Activated B cell treated with CpG ODN at 0.5 μM for 24 hours (primary cell): Measurements from ENCODE around the gene SLC35F4. TPM values are rescaled to one million over a fixed set of nuclear protein-coding genes. Genes with fewer than 3 reads are reported as not detected.

Experiments
- ATAC-seq: fragments of 200-7000 bp; cut with Tn5 transposase; one replicate; pipeline ENCODE4 v1.10.0; 2021; ENCODE audit warnings: low read depth, mild to moderate bottlenecking, moderate library complexity
- CTCF ChIA-PET: fragments of 350-600 bp; sonication (Branson Sonifier 250); formaldehyde crosslinking; loops from one replicate; lab custom pipeline; 2021; ENCODE audit warnings: antibody characterized with exemption; lab: Charles Lee
- POLR2A ChIA-PET: fragments of 350-600 bp; sonication (Branson Sonifier 250); formaldehyde crosslinking; loops from one replicate; lab custom pipeline; 2021; ENCODE audit warnings: antibody characterized with exemption; lab: Charles Lee
- DNase-seq: peaks from one replicate; pipeline ENCODE4 v3.0.0; 2022
- H3K27ac Mint-ChIP-seq: one replicate; pipeline ENCODE4 v1.8.0; 2020; ENCODE audit warnings: mixed read lengths
- H3K27me3 Mint-ChIP-seq: one replicate; pipeline ENCODE4 v1.8.0; 2021; ENCODE audit warnings: mixed read lengths
- H3K36me3 Mint-ChIP-seq: one replicate; pipeline ENCODE4 v1.8.0; 2021; ENCODE audit warnings: low read depth, mixed read lengths
- H3K4me1 Mint-ChIP-seq: one replicate; pipeline ENCODE4 v1.8.0; 2021; ENCODE audit warnings: mixed read lengths
- H3K4me3 Mint-ChIP-seq: one replicate; pipeline ENCODE4 v1.8.0; 2020; ENCODE audit warnings: mild to moderate bottlenecking, mixed read lengths
- H3K9me3 Mint-ChIP-seq: one replicate; pipeline ENCODE4 v1.8.0; 2020; ENCODE audit warnings: mixed read lengths
- intact Hi-C: fragments of 100-400 bp; cut with micrococcal nuclease; formaldehyde crosslinking; loops from one replicate; pipeline ENCODE4 v1.15.1; 2024
- total RNA-seq: library from RNA; stranded (reverse); gene quantifications from 2 replicates; pipeline ENCODE4 v1.2.3, GENCODE V29; 2022
- TF ChIP-seq, protein P1 (sequence below): fragments of 200-600 bp; IDR thresholded peaks from one replicate; pipeline ENCODE4 v1.8.0; 2022; ENCODE audit warnings: antibody characterized with exemption, mild to moderate bottlenecking

The SLC35F4 gene
- total RNA-seq, 1 donor from 2014 or later = not detected

DNA sequence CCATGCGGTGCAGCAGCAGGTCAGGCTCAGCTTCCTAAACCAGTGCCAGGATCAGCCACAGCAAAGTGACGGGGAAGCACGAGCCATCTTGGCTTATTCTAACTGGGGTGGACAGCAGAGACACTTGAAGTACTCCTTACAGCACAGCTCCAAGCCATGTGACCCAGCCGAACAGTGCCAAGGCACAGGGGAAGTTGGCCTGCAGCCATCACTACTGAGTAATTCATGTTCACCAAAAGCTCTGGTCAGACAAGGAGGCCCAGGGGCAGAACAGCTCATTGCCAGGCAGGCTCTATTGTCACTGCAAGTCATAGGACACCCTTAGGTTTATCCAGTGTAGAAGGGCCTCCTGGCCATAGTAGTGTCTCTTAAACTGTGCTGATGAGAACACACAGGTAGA, 23.4 kb upstream of the SLC35F4 start:
- no peak overlapping the region for H3K27ac Mint-ChIP-seq
- ATAC-seq = no peak
- intact Hi-C loops = no loop called here
- no peak for DNase-seq
- H3K9me3 Mint-ChIP-seq = no peaks in the 10 kb centered on the region
- H3K27me3 Mint-ChIP-seq = peaks cover 7% of the 10 kb centered on the region
- TF ChIP-seq, protein P1, sequence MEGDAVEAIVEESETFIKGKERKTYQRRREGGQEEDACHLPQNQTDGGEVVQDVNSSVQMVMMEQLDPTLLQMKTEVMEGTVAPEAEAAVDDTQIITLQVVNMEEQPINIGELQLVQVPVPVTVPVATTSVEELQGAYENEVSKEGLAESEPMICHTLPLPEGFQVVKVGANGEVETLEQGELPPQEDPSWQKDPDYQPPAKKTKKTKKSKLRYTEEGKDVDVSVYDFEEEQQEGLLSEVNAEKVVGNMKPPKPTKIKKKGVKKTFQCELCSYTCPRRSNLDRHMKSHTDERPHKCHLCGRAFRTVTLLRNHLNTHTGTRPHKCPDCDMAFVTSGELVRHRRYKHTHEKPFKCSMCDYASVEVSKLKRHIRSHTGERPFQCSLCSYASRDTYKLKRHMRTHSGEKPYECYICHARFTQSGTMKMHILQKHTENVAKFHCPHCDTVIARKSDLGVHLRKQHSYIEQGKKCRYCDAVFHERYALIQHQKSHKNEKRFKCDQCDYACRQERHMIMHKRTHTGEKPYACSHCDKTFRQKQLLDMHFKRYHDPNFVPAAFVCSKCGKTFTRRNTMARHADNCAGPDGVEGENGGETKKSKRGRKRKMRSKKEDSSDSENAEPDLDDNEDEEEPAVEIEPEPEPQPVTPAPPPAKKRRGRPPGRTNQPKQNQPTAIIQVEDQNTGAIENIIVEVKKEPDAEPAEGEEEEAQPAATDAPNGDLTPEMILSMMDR = no peak
- ChIA-PET CTCF (no interaction called here), POLR2A (no interaction called here)
- no peak overlapping the region for H3K4me3 Mint-ChIP-seq
- H3K4me1 Mint-ChIP-seq = no peaks in the 10 kb centered on the region
- no peaks in the 10 kb centered on the region for H3K36me3 Mint-ChIP-seq

DNA sequence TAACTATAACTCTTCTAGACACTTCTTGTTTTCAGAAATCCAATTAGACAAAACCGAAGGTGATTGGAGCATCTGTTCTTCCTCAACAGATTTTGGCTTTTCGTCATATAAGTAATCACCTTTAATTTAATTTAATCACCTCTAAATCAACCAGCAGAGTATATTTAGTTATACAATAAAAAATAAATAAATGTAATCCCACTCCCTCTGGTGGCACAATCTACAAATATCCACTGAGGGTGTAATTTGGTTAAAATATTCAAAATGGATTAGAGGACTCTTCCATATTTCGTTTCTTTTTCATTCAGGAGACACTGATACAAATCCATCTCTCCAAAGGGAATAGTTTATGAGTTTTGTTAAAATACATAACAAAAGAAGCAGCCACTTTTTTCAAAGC, 18.3 kb upstream of the SLC35F4 start:
- no peak for ATAC-seq
- CTCF ChIA-PET = no interaction called here
- DNase-seq = no peak
- Mint-ChIP-seq H3K4me1 (no peaks in the 10 kb centered on the region), H3K9me3 (no peaks in the 10 kb centered on the region), H3K27me3 (peaks cover 12% of the 10 kb centered on the region), H3K36me3 (no peaks in the 10 kb centered on the region), H3K4me3 (no peak overlapping the region), H3K27ac (no peak overlapping the region)
- POLR2A ChIA-PET = no interaction called here
- TF ChIP-seq, protein P1 = no peak
- intact Hi-C loops = no loop called here

DNA sequence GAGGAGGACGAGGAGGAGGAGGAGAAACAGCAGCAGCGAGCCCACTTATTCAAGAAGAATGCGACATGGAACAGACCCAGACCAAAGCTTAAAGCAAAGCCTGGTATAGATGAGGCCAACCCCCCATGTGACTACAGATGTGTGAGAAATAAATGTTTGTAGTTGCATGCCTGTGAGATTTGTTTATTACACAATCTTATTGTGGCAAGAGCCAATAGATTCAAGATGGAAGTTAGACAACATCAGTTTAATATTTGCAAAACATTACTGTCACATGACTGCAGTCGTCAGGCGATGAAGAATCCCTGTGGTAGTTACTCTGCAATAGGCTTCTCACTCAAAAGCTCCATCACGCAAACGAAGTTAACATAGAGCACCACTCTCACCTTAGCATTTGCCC, 17.2 kb upstream of the SLC35F4 start:
- ChIA-PET CTCF (no interaction called here), POLR2A (no interaction called here)
- H3K4me3 Mint-ChIP-seq = no peak overlapping the region
- TF ChIP-seq, protein P1 = no peak
- intact Hi-C loops = no loop called here
- no peaks in the 10 kb centered on the region for H3K4me1 Mint-ChIP-seq
- peaks cover 2% of the 10 kb centered on the region for H3K9me3 Mint-ChIP-seq
- ATAC-seq = no peak
- no peaks in the 10 kb centered on the region for H3K36me3 Mint-ChIP-seq
- H3K27me3 Mint-ChIP-seq = peaks cover 12% of the 10 kb centered on the region
- DNase-seq = no peak
- no peak overlapping the region for H3K27ac Mint-ChIP-seq

DNA sequence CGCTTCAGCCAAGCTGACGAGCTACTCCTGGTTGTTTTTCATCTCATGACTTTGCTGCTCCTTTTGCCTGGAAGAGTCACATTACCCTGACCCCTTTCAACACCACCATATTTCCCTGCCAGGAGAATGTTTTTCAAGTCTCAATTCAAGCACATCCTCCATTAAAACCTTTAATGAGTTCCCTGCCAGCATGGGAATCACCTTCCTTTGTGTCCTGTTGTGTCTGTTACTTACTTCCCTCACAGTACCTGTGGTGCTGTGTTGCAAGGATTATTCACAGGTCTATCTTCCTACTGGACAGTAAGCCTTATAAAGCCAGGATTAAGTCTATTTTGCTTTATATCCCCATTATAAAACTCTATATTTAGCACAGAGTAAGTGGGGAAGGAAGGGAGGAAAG, 13.6 kb upstream of the SLC35F4 start:
- ChIA-PET CTCF (no interaction called here), POLR2A (no interaction called here)
- peaks cover 5% of the 10 kb centered on the region for H3K27me3 Mint-ChIP-seq
- H3K9me3 Mint-ChIP-seq = peaks cover 8% of the 10 kb centered on the region
- H3K4me3 Mint-ChIP-seq = no peak overlapping the region
- TF ChIP-seq, protein P1 = no peak
- DNase-seq = no peak
- intact Hi-C loops = no loop called here
- ATAC-seq = no peak
- no peak overlapping the region for H3K27ac Mint-ChIP-seq
- H3K36me3 Mint-ChIP-seq = no peaks in the 10 kb centered on the region
- no peaks in the 10 kb centered on the region for H3K4me1 Mint-ChIP-seq

DNA sequence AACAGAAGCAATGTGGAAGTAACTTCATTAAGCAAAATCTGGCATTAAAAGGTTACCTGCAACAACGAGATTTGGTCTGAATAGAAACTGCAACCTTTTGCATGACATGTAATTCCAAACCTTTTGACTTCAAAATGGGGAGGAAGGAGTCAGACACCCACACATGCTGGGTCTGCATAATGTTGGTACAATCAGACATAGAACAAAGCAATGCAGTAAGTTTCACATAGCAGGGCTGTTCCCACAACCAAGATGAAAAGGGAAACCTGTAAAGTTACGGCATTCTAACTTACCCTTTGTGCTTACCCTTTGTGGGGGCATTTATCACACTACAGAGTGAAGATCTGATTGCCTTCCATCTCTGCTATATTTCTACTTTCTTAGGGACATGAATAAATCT, 10.1 kb upstream of the SLC35F4 start:
- no peak for ATAC-seq
- Mint-ChIP-seq H3K27ac (no peak overlapping the region), H3K9me3 (peaks cover 8% of the 10 kb centered on the region), H3K36me3 (no peaks in the 10 kb centered on the region), H3K27me3 (peaks cover 4% of the 10 kb centered on the region), H3K4me1 (no peaks in the 10 kb centered on the region), H3K4me3 (no peak overlapping the region)
- ChIA-PET CTCF (no interaction called here), POLR2A (no interaction called here)
- TF ChIP-seq, protein P1 = no peak
- intact Hi-C loops = no loop called here
- DNase-seq = no peak
